H1 (cell line): ENCODE results near the gene REM2. TPM values are rescaled to one million over a fixed set of nuclear protein-coding genes. Genes with fewer than 3 reads are reported as not detected.

Source experiments
- CBX5 ChIP-seq: fragments of 300-800, 300-1000 bp; sonication (generic); IDR thresholded peaks from 2 replicates; pipeline ENCODE4 v1.7.1; 2016; ENCODE audit warnings: antibody characterized with exemption, low read length, low read depth
- CHD1 ChIP-seq: IDR thresholded peaks from 2 replicates; pipeline ENCODE4 v1.6.1; 2012; ENCODE audit warnings: low read depth, low read length, improper control_type of control experiment
- FOSL1 ChIP-seq: IDR thresholded peaks from 2 replicates; pipeline ENCODE4 v1.6.1; 2011; ENCODE audit warnings: mild to moderate bottlenecking, low read depth, low read length, moderate library complexity; ENCODE audit not compliant: insufficient read depth
- HDAC6 ChIP-seq: IDR thresholded peaks from one replicate; pipeline ENCODE4 v1.7.1; 2012; ENCODE audit warnings: low read depth, mild to moderate bottlenecking, inconsistent platforms, low read length, moderate library complexity
- NANOG ChIP-seq: IDR thresholded peaks from 2 replicates; pipeline ENCODE4 v1.6.1; 2011; ENCODE audit warnings: low read length, low read depth, mild to moderate bottlenecking, inconsistent platforms; ENCODE audit not compliant: insufficient read depth, poor library complexity, severe bottlenecking
- SP2 ChIP-seq: IDR thresholded peaks from 2 replicates; pipeline ENCODE4 v1.6.1; 2012; ENCODE audit warnings: mild to moderate bottlenecking, low read length, inconsistent platforms
- ZNF274 ChIP-seq: IDR thresholded peaks from 2 replicates; pipeline ENCODE4 v1.7.0; 2012; ENCODE audit warnings: low read length, borderline replicate concordance; ENCODE audit errors: extremely low read depth
- polyA plus RNA-seq, 7 experiments: library from polyadenylated mRNA; depleted of rRNA in 3 of 7; stranded (reverse) in 5 of 7; unstranded in 2 of 7; fragments of >200 nt in 5 of 7; fragments of 200-250 nt in 2 of 7; gene quantifications; 1 replicate in 5 of 7; 2 replicates in 1 of 7; 4 replicates in 1 of 7; pipeline versions ENCODE4 v1.2.1 to v1.2.3, GENCODE V29; 2011 to 2013; ENCODE audit warnings: missing spikeins in 2 of 7, mixed read lengths in 2 of 7
- total RNA-seq: library from RNA; stranded (reverse); fragmentation: NEBNext Ultra II Directional; extraction: Animal tissue kit (Norgen Biotek cat#: 25700); gene quantifications from 2 replicates; pipeline ENCODE4 v1.2.1, GENCODE V29; 2021
- TF ChIP-seq, protein P1 (sequence below): IDR thresholded peaks from 2 replicates; pipeline ENCODE4 v1.6.1; 2011; ENCODE audit warnings: low read depth, mild to moderate bottlenecking, low read length; ENCODE audit not compliant: insufficient read depth

Gene REM2
- total and polyA plus RNA-seq, 2 of the 8 experiments (the other 6 are each of a cell fraction or from before 2014, with no cell fraction given): 1.00 to 1.1 TPM

DNA sequence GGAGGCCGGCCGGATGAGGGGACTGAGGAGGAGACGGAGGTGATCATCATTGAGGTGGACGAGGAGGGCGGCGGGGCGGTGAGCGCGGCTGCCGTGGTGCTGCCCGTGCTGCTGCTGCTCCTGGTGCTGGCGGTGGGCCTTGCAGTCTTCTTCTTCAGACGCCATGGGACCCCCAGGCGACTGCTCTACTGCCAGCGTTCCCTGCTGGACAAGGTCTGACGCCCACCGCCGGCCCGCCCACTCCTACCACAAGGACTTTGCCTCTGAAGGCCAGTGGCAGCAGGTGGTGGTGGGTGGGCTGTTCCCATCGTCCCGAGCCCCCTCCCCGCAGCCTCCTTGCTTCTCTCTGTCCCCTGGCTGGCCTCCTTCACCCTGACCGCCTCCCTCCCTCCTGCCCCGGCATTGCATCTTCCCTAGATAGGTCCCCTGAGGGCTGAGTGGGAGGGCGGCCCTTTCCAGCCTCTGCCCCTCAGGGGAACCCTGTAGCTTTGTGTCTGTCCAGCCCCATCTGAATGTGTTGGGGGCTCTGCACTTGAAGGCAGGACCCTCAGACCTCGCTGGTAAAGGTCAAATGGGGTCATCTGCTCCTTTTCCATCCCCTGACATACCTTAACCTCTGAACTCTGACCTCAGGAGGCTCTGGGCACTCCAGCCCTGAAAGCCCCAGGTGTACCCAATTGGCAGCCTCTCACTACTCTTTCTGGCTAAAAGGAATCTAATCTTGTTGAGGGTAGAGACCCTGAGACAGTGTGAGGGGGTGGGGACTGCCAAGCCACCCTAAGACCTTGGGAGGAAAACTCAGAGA, 37.0 kb upstream of the REM2 start (continued):
- no peak for TF ChIP-seq CBX5
- TF ChIP-seq FOSL1: no peak
- TF ChIP-seq, protein P1, sequence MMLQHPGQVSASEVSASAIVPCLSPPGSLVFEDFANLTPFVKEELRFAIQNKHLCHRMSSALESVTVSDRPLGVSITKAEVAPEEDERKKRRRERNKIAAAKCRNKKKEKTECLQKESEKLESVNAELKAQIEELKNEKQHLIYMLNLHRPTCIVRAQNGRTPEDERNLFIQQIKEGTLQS: no peak
- no peak for TF ChIP-seq ZNF274
- no peak for TF ChIP-seq CHD1
- no peak for TF ChIP-seq HDAC6
- TF ChIP-seq SP2: no peak
- TF ChIP-seq NANOG: no peak
- TF ChIP-seq, all 59 proteins: peak for 0
